Stimulated activated CD4-positive, alpha-beta T cell treated with anti-CD3 and anti-CD28 coated beads, Interleukin-2, amount 100 ng/mL, for 48 hours (primary cell): ENCODE results near the gene ANKRD36C.
"Not testable (repeated sequence)": the region's sequence is repeated elsewhere in the genome, so short reads cannot be mapped to it uniquely, and the experiment has no call there.

ENCODE experiments used
- DNase-seq, 2 donors: peaks; one replicate each; pipeline ENCODE4 v3.0.0-alpha.2; 2020

ANKRD36C gene

GRCh38 chr2:95991351-95992094 lies at the start of gene ANKRD36C:
Gene ANKRD36C (minus strand): TSS chr2:95991824. CDS start chr2:95991708, 116 bp downstream.
- DNase-seq = not testable (repeated sequence)

GRCh38 chr2:96035554-96035953 lies 43.9 kb upstream of the ANKRD36C start:
- DNase-seq = not testable (repeated sequence)

GRCh38 chr2:96034792-96035191 lies 43.2 kb upstream of the ANKRD36C start, which contains the start of gene GPAT2:
Gene GPAT2 (minus strand): TSS chr2:96034916. CDS start chr2:96032359, 2,557 bp downstream.
- not testable (repeated sequence) for DNase-seq

- not testable (repeated sequence) for DNase-seq
Observed at GRCh38 chr2:96033997-96034396, 42.4 kb upstream of the ANKRD36C start.

- DNase-seq = not testable (repeated sequence)
Observed at GRCh38 chr2:96027725-96028325, 36.2 kb upstream of the ANKRD36C start.

GRCh38 chr2:96025755-96026154 lies 34.1 kb upstream of the ANKRD36C start:
- DNase-seq = not testable (repeated sequence)

GRCh38 chr2:96025194-96025492 lies 33.5 kb upstream of the ANKRD36C start:
- DNase-seq = no peak

GRCh38 chr2:96024336-96025193 lies 32.9 kb upstream of the ANKRD36C start:
- no peak for DNase-seq

GRCh38 chr2:96023701-96024100 lies 32.1 kb upstream of the ANKRD36C start:
- not testable (repeated sequence) for DNase-seq

GRCh38 chr2:96022701-96023447 lies 31.2 kb upstream of the ANKRD36C start:
- DNase-seq = peak; percentile 73 to 75

GRCh38 chr2:96022126-96022525 lies 30.5 kb upstream of the ANKRD36C start:
- DNase-seq = not testable (repeated sequence)

- DNase-seq = not testable (repeated sequence)
Observed at GRCh38 chr2:96021142-96021541, 29.5 kb upstream of the ANKRD36C start.

- DNase-seq = not testable (repeated sequence)
Observed at GRCh38 chr2:96019909-96020590, 28.4 kb upstream of the ANKRD36C start.

- DNase-seq = not testable (repeated sequence)
Observed at GRCh38 chr2:96016321-96016720, 24.7 kb upstream of the ANKRD36C start.

GRCh38 chr2:96012792-96013264 lies 21.2 kb upstream of the ANKRD36C start:
- not testable (repeated sequence) for DNase-seq

GRCh38 chr2:96012086-96012791 lies 20.6 kb upstream of the ANKRD36C start:
- not testable (repeated sequence) for DNase-seq

- not testable (repeated sequence) for DNase-seq
Observed at GRCh38 chr2:96011129-96011455, 19.5 kb upstream of the ANKRD36C start.

- DNase-seq = peak; percentile 96
Observed at GRCh38 chr2:96010320-96011128, 18.9 kb upstream of the ANKRD36C start.

- DNase-seq = not testable (repeated sequence)
Observed at GRCh38 chr2:96009833-96010232, 18.2 kb upstream of the ANKRD36C start.

- not testable (repeated sequence) for DNase-seq
Observed at GRCh38 chr2:96008051-96008450, 16.4 kb upstream of the ANKRD36C start.
